ENCODE data around the gene ESPN. TPM values are rescaled to one million over a fixed set of nuclear protein-coding genes. Genes with fewer than 3 reads are reported as not detected.

The ESPN gene
- total RNA-seq, 2 experiments from 2014 or later = 2.0 to 3.9 TPM

- no peaks in the 10 kb centered on the region for H3K9me3 ChIP-seq (ENCODE audit: control insufficient read depth in 1 of 2, insufficient read depth in 1 of 2, low read length in 2 of 2)
- no peak for TF ChIP-seq CTCF (IDR thresholded peaks at IDR 0.05)
- peak overlapping the region; percentile 68 for H3K4me3 ChIP-seq (ENCODE audit: low read length)
- H3K27ac ChIP-seq (ENCODE audit: low read depth in 1 of 2, low read length in 2 of 2) = peak overlapping the region; percentile 97 to 99
- Mint-ChIP-seq H3K9me3 (no peaks in the 10 kb centered on the region), H3K27ac (peak overlapping the region; percentile 96), H3K27me3 (peaks cover 6% of the 10 kb centered on the region), H3K4me3 (peak overlapping the region; percentile 89), H3K36me3 (ENCODE audit: low read depth) (peaks cover 58% of the 10 kb centered on the region), H3K4me1 (ENCODE audit: low read depth) (peaks cover 71% of the 10 kb centered on the region)
- intact Hi-C loops (cut with DNase I, micrococcal nuclease) = loop anchor here in 1 of 2 experiments (2.0 kb wide), 1 partner anchor 14 kb away; no protein-coding TSS in a partner anchor
- H3K4me1 ChIP-seq (ENCODE audit: insufficient read depth, low read length) = peaks cover 62% of the 10 kb centered on the region
- no peak for DNase-seq
- CTCF ChIA-PET = interaction anchor here (1.0 to 3.4 kb wide), 3 partner anchors 11 to 38 kb away, joined by 3 to 28 read pairs (median 12); no protein-coding TSS in a partner anchor
- POLR2A ChIA-PET = interaction anchor here (0.6 to 6.9 kb wide), 15 partner anchors 7 to 324 kb away, joined by 3 to 61 read pairs (median 5); partner anchors contain the start of genes ACOT7, CAMTA1, HES2 and NOL9
- no peaks in the 10 kb centered on the region for H3K27me3 ChIP-seq (ENCODE audit: control insufficient read depth in 1 of 2, insufficient read depth in 2 of 2, low read length in 2 of 2)
- peaks cover 36% of the 10 kb centered on the region for H3K36me3 ChIP-seq (ENCODE audit: insufficient read depth, low read length)
- ATAC-seq (ENCODE audit: poor library complexity) = no peak
These were observed 36.5 kb downstream of the ESPN start for GRCh38 chr1:6461051-6461530.

- Mint-ChIP-seq H3K36me3 (ENCODE audit: low read depth) (peaks cover 58% of the 10 kb centered on the region), H3K4me3 (peak overlapping the region; percentile 81), H3K27ac (peak overlapping the region; percentile 96), H3K4me1 (ENCODE audit: low read depth) (peaks cover 68% of the 10 kb centered on the region), H3K9me3 (no peaks in the 10 kb centered on the region), H3K27me3 (no peaks in the 10 kb centered on the region)
- Histone ChIP-seq H3K36me3 (ENCODE audit: insufficient read depth, low read length) (peaks cover 36% of the 10 kb centered on the region), H3K4me1 (ENCODE audit: insufficient read depth, low read length) (peaks cover 66% of the 10 kb centered on the region), H3K4me3 (ENCODE audit: low read length) (no peak overlapping the region), H3K27ac (ENCODE audit: low read depth in 1 of 2, low read length in 2 of 2) (peak overlapping the region; percentile 97 to 99), H3K9me3 (ENCODE audit: control insufficient read depth in 1 of 2, insufficient read depth in 1 of 2, low read length in 2 of 2) (no peaks in the 10 kb centered on the region), H3K27me3 (ENCODE audit: control insufficient read depth in 1 of 2, insufficient read depth in 2 of 2, low read length in 2 of 2) (no peaks in the 10 kb centered on the region)
- ChIA-PET POLR2A (interaction anchor here (6.9 kb wide), 1 partner anchor 12 kb away, joined by 40 read pairs; no protein-coding TSS in a partner anchor), CTCF (interaction anchor here (4.9 kb wide), 1 partner anchor 14 kb away, joined by 34 read pairs; no protein-coding TSS in a partner anchor)
- DNase-seq (no peak), ATAC-seq (ENCODE audit: poor library complexity) (no peak)
- TF ChIP-seq CTCF (IDR thresholded peaks at IDR 0.05) = no peak
- intact Hi-C loops (cut with DNase I, micrococcal nuclease) = loop anchor here in 1 of 2 experiments (2.0 kb wide), 1 partner anchor 13 kb away; no protein-coding TSS in a partner anchor
These were observed 37.2 kb downstream of the ESPN start for GRCh38 chr1:6461538-6462411.

GRCh38 chr1:6462412-6463119, 38.0 kb downstream of the ESPN start:
- Histone ChIP-seq H3K27ac (ENCODE audit: low read depth in 1 of 2, low read length in 2 of 2) (peak overlapping the region; percentile 70 to 97), H3K36me3 (ENCODE audit: insufficient read depth, low read length) (peaks cover 36% of the 10 kb centered on the region), H3K4me3 (ENCODE audit: low read length) (no peak overlapping the region), H3K27me3 (ENCODE audit: control insufficient read depth in 1 of 2, insufficient read depth in 2 of 2, low read length in 2 of 2) (no peaks in the 10 kb centered on the region), H3K4me1 (ENCODE audit: insufficient read depth, low read length) (peaks cover 74% of the 10 kb centered on the region), H3K9me3 (ENCODE audit: control insufficient read depth in 1 of 2, insufficient read depth in 1 of 2, low read length in 2 of 2) (no peaks in the 10 kb centered on the region)
- peaks cover 58% of the 10 kb centered on the region for H3K36me3 Mint-ChIP-seq (ENCODE audit: low read depth)
- intact Hi-C loops (cut with DNase I, micrococcal nuclease) = no loop called here
- DNase-seq (no peak), ATAC-seq (ENCODE audit: poor library complexity) (no peak)
- H3K9me3 Mint-ChIP-seq = no peaks in the 10 kb centered on the region
- CTCF ChIA-PET = interaction anchor here (1.2 to 4.9 kb wide), 4 partner anchors 8 to 24 kb away, joined by 3 to 34 read pairs (median 9); no protein-coding TSS in a partner anchor
- H3K4me3 Mint-ChIP-seq = peak overlapping the region; percentile 81
- H3K4me1 Mint-ChIP-seq (ENCODE audit: low read depth) = peaks cover 65% of the 10 kb centered on the region
- POLR2A ChIA-PET = interaction anchor here (0.8 to 6.9 kb wide), 4 partner anchors 8 to 114 kb away, joined by 3 to 40 read pairs (median 4); no protein-coding TSS in a partner anchor
- H3K27ac Mint-ChIP-seq = peak overlapping the region; percentile 96
- H3K27me3 Mint-ChIP-seq = no peaks in the 10 kb centered on the region
- no peak for TF ChIP-seq CTCF (IDR thresholded peaks at IDR 0.05)
